Measurements from ENCODE around the gene SPAG6. TPM values are rescaled to one million over a fixed set of nuclear protein-coding genes. Genes with fewer than 3 reads are reported as not detected.
"Not testable (repeated sequence)": the region's sequence is repeated elsewhere in the genome, so short reads cannot be mapped to it uniquely, and the experiment has no call there.

The SPAG6 gene
- 0.35 TPM for polyA plus RNA-seq (2012; ENCODE audit: low read depth, missing spikeins)

DNA sequence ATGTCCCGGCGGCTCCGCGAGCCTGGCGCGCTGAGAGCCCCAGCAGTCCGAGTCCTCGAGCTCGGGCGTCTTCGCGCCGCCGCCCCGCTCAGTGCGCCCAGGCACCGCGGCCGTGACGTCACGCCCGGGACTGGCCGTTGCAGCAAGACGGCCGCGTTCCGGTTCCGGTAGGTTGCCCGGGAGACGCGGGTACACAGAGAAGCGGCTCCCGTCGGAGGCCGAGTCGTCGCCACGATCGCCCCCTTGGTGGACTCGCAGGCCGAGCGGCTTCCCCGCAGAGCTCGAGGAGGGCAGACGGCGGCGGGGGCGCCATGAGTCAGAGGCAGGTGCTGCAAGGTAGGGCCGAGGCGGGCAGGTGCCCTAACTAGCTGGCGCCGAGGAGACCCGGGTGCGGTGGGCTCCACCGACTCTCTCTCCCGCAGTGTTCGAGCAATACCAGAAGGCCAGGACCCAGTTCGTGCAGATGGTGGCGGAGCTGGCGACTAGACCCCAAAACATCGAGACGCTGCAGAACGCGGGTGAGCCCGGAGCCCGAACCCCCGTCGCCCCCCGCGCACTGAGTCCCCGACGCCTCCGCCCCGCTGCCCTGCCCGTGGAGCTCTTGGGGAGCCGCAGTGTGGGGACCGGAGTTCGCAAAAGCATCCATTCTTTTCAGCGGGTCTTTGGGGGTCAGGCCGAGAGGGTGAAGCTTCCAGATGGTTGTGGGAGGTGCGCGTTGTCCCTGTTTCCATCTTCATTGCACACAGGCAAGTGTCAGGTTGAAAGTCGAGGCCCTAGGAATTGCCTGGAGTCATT lies at the start of gene SPAG6:
TSS of gene SPAG6 (plus strand) at position 196 of the 795 bp plus-strand sequence. CDS start at position 312, 116 bp downstream.
- no peak for TF ChIP-seq POLR2AphosphoS5 (IDR thresholded peaks at IDR 0.05; ENCODE audit: low read depth, low read length)
- TF ChIP-seq POLR2A (IDR thresholded peaks at IDR 0.05; ENCODE audit: low read depth, low read length), result no peak
- no peak for TF ChIP-seq POU2F2 (IDR thresholded peaks at IDR 0.05; ENCODE audit: low read depth, low read length)
- TF ChIP-seq TAF1 (IDR thresholded peaks at IDR 0.05; ENCODE audit: low read depth, low read length), result no peak
- no peak for TF ChIP-seq PAX5 (IDR thresholded peaks at IDR 0.05; ENCODE audit: insufficient read depth, low read length, severe bottlenecking)
- TF ChIP-seq SPI1 (IDR thresholded peaks at IDR 0.05; ENCODE audit: low read depth, low read length), result no peak
- peak; percentile 55 for FAIRE-seq
- DNase-seq (ENCODE audit: insufficient read length, low spot score), result no peak

DNA sequence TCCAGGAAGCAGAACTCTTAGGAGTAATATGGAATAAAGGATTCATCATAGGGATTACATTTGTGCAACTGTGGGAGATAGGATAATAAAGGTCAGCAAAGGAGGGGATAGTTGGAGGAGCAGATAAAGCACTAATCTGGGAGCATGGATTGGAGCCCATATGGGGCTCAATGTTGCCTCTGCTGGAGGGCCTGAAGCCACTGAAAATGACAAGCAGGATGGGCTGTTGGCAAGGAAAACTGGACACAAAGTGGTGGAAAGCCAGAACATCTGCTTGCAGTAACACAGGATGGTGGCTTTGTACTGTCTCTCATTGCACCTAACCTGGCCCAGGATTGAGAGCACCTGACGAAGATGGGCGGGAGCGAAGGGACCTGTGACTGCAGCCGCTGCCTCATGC lies 44.1 kb upstream of the SPAG6 start:
- FAIRE-seq (no peak), DNase-seq (ENCODE audit: insufficient read length, low spot score) (no peak)
- TF ChIP-seq PAX5 (IDR thresholded peaks at IDR 0.05; ENCODE audit: insufficient read depth, low read length, severe bottlenecking), result no peak
- no peak for TF ChIP-seq SPI1 (IDR thresholded peaks at IDR 0.05; ENCODE audit: low read depth, low read length)
- no peak for TF ChIP-seq POLR2A (IDR thresholded peaks at IDR 0.05; ENCODE audit: low read depth, low read length)
- no peak for TF ChIP-seq POU2F2 (IDR thresholded peaks at IDR 0.05; ENCODE audit: low read depth, low read length)

GRCh38 chr10:22303461-22303860 lies 41.8 kb upstream of the SPAG6 start:
- TF ChIP-seq SPI1 (IDR thresholded peaks at IDR 0.05; ENCODE audit: low read depth, low read length), result no peak
- FAIRE-seq (no peak), DNase-seq (ENCODE audit: insufficient read length, low spot score) (no peak)

- TF ChIP-seq POLR2AphosphoS5 (IDR thresholded peaks at IDR 0.05; ENCODE audit: low read depth, low read length) (no peak), PAX5 (IDR thresholded peaks at IDR 0.05; ENCODE audit: insufficient read depth, low read length, severe bottlenecking) (no peak)
- DNase-seq (ENCODE audit: insufficient read length, low spot score) (no peak), FAIRE-seq (no peak)
Observed at GRCh38 chr10:22305721-22306120, 39.6 kb upstream of the SPAG6 start.

DNA sequence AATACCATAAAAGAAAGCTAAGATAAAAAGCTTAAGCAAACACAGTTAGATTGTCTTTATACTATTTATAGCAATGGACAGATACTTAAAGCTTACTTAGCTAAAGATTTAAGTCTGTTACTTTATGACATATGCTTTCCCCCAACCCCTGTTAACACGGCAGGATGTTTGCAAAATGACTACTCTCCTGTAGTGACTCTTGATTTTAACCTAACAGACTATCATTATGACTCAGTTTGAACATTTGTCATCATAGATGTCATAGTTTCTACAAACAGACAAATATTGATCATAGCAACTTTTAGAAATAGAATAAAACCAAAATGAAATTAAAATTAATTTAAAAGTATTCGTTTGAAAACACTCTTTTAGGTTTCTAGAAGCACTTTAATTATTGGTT lies 36.9 kb upstream of the SPAG6 start:
- FAIRE-seq, result peak; percentile 84
- DNase-seq (ENCODE audit: insufficient read length, low spot score), result no peak
- TF ChIP-seq POU2F2 (IDR thresholded peaks at IDR 0.05; ENCODE audit: low read depth, low read length) (no peak), POLR2AphosphoS5 (IDR thresholded peaks at IDR 0.05; ENCODE audit: low read depth, low read length) (no peak), SPI1 (IDR thresholded peaks at IDR 0.05; ENCODE audit: low read depth, low read length) (no peak), TAF1 (IDR thresholded peaks at IDR 0.05; ENCODE audit: low read depth, low read length) (no peak), PAX5 (IDR thresholded peaks at IDR 0.05; ENCODE audit: insufficient read depth, low read length, severe bottlenecking) (no peak), POLR2A (IDR thresholded peaks at IDR 0.05; ENCODE audit: low read depth, low read length) (no peak)

- FAIRE-seq, result no peak
- no peak for TF ChIP-seq POLR2A (IDR thresholded peaks at IDR 0.05; ENCODE audit: low read depth, low read length)
- TF ChIP-seq SPI1 (IDR thresholded peaks at IDR 0.05; ENCODE audit: low read depth, low read length), result no peak
- TF ChIP-seq POU2F2 (IDR thresholded peaks at IDR 0.05; ENCODE audit: low read depth, low read length), result no peak
- no peak for TF ChIP-seq POLR2AphosphoS5 (IDR thresholded peaks at IDR 0.05; ENCODE audit: low read depth, low read length)
- no peak for TF ChIP-seq PAX5 (IDR thresholded peaks at IDR 0.05; ENCODE audit: insufficient read depth, low read length, severe bottlenecking)
- no peak for TF ChIP-seq TAF1 (IDR thresholded peaks at IDR 0.05; ENCODE audit: low read depth, low read length)
- DNase-seq (ENCODE audit: insufficient read length, low spot score), result no peak
Observed at GRCh38 chr10:22309180-22310000, 35.9 kb upstream of the SPAG6 start.

DNA sequence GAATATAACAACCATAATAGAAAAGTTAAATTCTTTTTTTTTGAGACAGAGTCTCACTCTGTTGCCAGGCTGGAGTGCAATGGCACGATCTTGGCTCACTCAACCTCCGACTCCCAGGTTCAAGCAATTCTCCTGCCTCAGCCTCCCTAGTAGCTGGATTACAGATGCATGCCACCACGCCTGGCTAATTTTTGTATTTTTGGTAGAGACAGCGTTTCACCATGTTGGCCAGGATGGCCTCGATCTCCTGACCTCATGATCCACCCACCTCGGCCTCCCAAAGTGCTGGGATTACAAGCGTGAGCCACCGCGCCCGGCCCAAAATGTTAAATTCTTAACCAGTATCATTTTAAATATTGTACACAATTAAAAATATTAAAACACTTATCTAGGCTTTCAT lies 35.3 kb upstream of the SPAG6 start:
- DNase-seq (ENCODE audit: insufficient read length, low spot score); FAIRE-seq: not testable (repeated sequence)

- DNase-seq (ENCODE audit: insufficient read length, low spot score) (no peak), FAIRE-seq (no peak)
- TF ChIP-seq POU2F2 (IDR thresholded peaks at IDR 0.05; ENCODE audit: low read depth, low read length) (no peak), TAF1 (IDR thresholded peaks at IDR 0.05; ENCODE audit: low read depth, low read length) (no peak), PAX5 (IDR thresholded peaks at IDR 0.05; ENCODE audit: insufficient read depth, low read length, severe bottlenecking) (no peak), POLR2AphosphoS5 (IDR thresholded peaks at IDR 0.05; ENCODE audit: low read depth, low read length) (no peak), SPI1 (IDR thresholded peaks at IDR 0.05; ENCODE audit: low read depth, low read length) (no peak)
Observed at GRCh38 chr10:22310928-22311327, 34.4 kb upstream of the SPAG6 start.

DNA sequence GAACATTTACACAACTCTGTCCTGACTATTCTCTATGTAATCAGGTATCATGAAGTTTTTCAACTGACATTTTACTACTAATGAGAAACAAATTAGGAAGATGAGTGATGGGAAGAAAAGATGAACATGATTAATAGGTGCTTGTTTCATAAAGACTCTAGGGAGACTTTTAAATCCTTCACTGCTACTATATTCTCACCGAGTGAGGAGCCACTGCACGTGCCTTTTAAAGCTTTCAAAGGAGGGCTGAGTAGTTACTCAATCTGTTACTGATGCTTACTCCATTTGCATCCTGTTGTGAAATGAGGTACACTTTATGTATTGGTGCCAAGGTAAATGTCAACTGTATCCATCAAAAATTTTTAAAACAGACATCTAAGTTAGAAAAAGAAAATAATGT lies 30.4 kb upstream of the SPAG6 start:
- peak; percentile 26 for FAIRE-seq
- TF ChIP-seq POLR2AphosphoS5 (IDR thresholded peaks at IDR 0.05; ENCODE audit: low read depth, low read length) (no peak), POU2F2 (IDR thresholded peaks at IDR 0.05; ENCODE audit: low read depth, low read length) (no peak), TAF1 (IDR thresholded peaks at IDR 0.05; ENCODE audit: low read depth, low read length) (no peak), PAX5 (IDR thresholded peaks at IDR 0.05; ENCODE audit: insufficient read depth, low read length, severe bottlenecking) (no peak), POLR2A (IDR thresholded peaks at IDR 0.05; ENCODE audit: low read depth, low read length) (no peak), SPI1 (IDR thresholded peaks at IDR 0.05; ENCODE audit: low read depth, low read length) (no peak)
- DNase-seq (ENCODE audit: insufficient read length, low spot score), result no peak

Data from GM12891 (cell line).